Sciatic nerve (tissue), 2 donors: Measurements from ENCODE around the gene BMP8A. TPM values are rescaled to one million over a fixed set of nuclear protein-coding genes. Genes with fewer than 3 reads are reported as not detected.
"Not testable (repeated sequence)": the region's sequence is repeated elsewhere in the genome, so short reads cannot be mapped to it uniquely, and the experiment has no call there.

ENCODE experiments used
- ATAC-seq: fragments of 200-7000 bp; cut with Tn5 transposase; one replicate; pipeline ENCODE4 v1.9.1; 2020; ENCODE audit warnings: mild to moderate bottlenecking, moderate library complexity
- DNase-seq: peaks from one replicate; pipeline ENCODE4 v3.0.0-alpha.2; 2020; ENCODE audit warnings: low spot score
- intact Hi-C: fragments of 100-400 bp; cut with DNase I; formaldehyde crosslinking; loops from one replicate; pipeline ENCODE4 v1.14.2; 2022
- total RNA-seq: library from RNA; stranded (reverse); fragmentation: NEBNext Ultra II Directional; extraction: Animal tissue kit (Norgen Biotek cat#: 25700); gene quantifications from one replicate; pipeline ENCODE4 v1.2.1, GENCODE V29; 2021
- donor health status: DM: no; HTN: no; CAD: no.
- donor health status: DM: no; HTN: no; CAD: no.

Gene BMP8A
- 8.3 TPM for total RNA-seq

GRCh38 chr1:39491146-39491921 lies at the start of gene BMP8A:
TSS of gene BMP8A (plus strand) at chr1:39491636. CDS start at chr1:39491992, 356 bp downstream.
- peak; percentile 70 for DNase-seq
- intact Hi-C loops: no loop called here
- ATAC-seq: no peak

GRCh38 chr1:39441797-39442196 lies 49.6 kb upstream of the BMP8A start:
- DNase-seq: no peak
- intact Hi-C loops: no loop called here
- no peak for ATAC-seq

- intact Hi-C loops: no loop called here
- ATAC-seq: no peak
- DNase-seq: no peak
These were observed 45.9 kb upstream of the BMP8A start for GRCh38 chr1:39445573-39445972.

- ATAC-seq (no peak), DNase-seq (no peak)
- intact Hi-C loops: no loop called here
These were observed 44.4 kb upstream of the BMP8A start for GRCh38 chr1:39446986-39447567.

GRCh38 chr1:39450041-39450440 lies 41.4 kb upstream of the BMP8A start:
- intact Hi-C loops, DNase-seq, ATAC-seq: not testable (repeated sequence)

- DNase-seq (no peak), ATAC-seq (no peak)
- intact Hi-C loops: no loop called here
These were observed 40.4 kb upstream of the BMP8A start for GRCh38 chr1:39450956-39451606.

- intact Hi-C loops: no loop called here
These were observed 39.4 kb upstream of the BMP8A start for GRCh38 chr1:39452081-39452480.

GRCh38 chr1:39452540-39452939 lies 38.9 kb upstream of the BMP8A start:
- intact Hi-C loops: no loop called here
- DNase-seq (no peak), ATAC-seq (no peak)

More at GRCh38 chr1:39452081-39452480, 39.4 kb upstream of the BMP8A start:
- DNase-seq (no peak), ATAC-seq (no peak)

GRCh38 chr1:39453603-39454002 lies 37.8 kb upstream of the BMP8A start:
- peak; percentile 65 for ATAC-seq
- intact Hi-C loops: no loop called here
- peak; percentile 79 for DNase-seq

- intact Hi-C loops: no loop called here
- no peak for DNase-seq
- ATAC-seq: no peak
These were observed 32.4 kb upstream of the BMP8A start for GRCh38 chr1:39458991-39459390.

- DNase-seq: no peak
- intact Hi-C loops: no loop called here
- ATAC-seq: no peak
These were observed 29.4 kb upstream of the BMP8A start for GRCh38 chr1:39462074-39462473.

- DNase-seq (no peak), ATAC-seq (no peak)
- intact Hi-C loops: no loop called here
These were observed 24.9 kb upstream of the BMP8A start for GRCh38 chr1:39466413-39467107.

- DNase-seq, intact Hi-C loops: not testable (repeated sequence)
- ATAC-seq: peak; percentile 45
These were observed 24.2 kb upstream of the BMP8A start for GRCh38 chr1:39467108-39467720.

GRCh38 chr1:39469150-39469549 lies 22.3 kb upstream of the BMP8A start:
- DNase-seq: no peak
- intact Hi-C loops: no loop called here
- no peak for ATAC-seq

- intact Hi-C loops: no loop called here
- DNase-seq (no peak), ATAC-seq (no peak)
These were observed 21.4 kb upstream of the BMP8A start for GRCh38 chr1:39470040-39470439.

GRCh38 chr1:39472826-39473225 lies 18.6 kb upstream of the BMP8A start:
- ATAC-seq (no peak), DNase-seq (no peak)
- intact Hi-C loops: no loop called here

- intact Hi-C loops: no loop called here
- ATAC-seq (no peak), DNase-seq (no peak)
These were observed 18.1 kb upstream of the BMP8A start for GRCh38 chr1:39473324-39473723.

- DNase-seq (no peak), ATAC-seq (no peak)
- intact Hi-C loops: no loop called here
These were observed 16.6 kb upstream of the BMP8A start for GRCh38 chr1:39474810-39475209.

- ATAC-seq, DNase-seq, intact Hi-C loops: not testable (repeated sequence)
These were observed 15.9 kb upstream of the BMP8A start for GRCh38 chr1:39475551-39475950.
